Measurements from ENCODE around the gene APBA2. TPM values are rescaled to one million over a fixed set of nuclear protein-coding genes. Genes with fewer than 3 reads are reported as not detected.

APBA2 gene
- total RNA-seq, 2 experiments from 2014 or later = not detected

DNA sequence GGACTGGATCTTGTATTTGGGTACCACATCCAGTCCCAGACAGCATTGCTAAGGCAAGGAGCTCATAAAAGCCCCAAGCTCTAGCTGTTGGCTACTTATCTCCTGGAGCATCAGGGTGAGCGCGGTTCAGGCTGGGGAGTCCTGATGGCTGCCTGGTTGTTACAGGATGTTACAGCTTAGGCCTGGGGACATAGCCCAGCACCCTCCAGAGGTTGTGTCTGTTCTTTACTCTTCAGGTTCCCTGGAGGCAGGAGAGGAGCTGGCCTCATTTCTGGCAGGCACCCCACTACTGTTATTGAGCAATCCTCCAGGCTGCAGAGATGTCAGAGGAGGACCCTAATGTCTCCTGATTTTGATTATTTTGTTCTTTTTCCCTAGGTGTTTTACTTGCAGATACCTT is 26.6 kb downstream of the APBA2 start:
- no TSS peak for BruUV-seq (replicated peaks)
- H3K4me1 ChIP-seq (ENCODE audit: insufficient read depth, low read length, poor library complexity, severe bottlenecking) = no peaks in the 10 kb centered on the region
- ChIA-PET POLR2A (no interaction called here), CTCF (ENCODE audit: unreplicated experiment) (no interaction called here)
- intact Hi-C loops (cut with micrococcal nuclease; ENCODE audit: unreplicated experiment) = no loop called here
- TF ChIP-seq EZH2phosphoT487 (IDR thresholded peaks at IDR 0.05; ENCODE audit: borderline replicate concordance, low read depth, low read length) = no peak
- TF ChIP-seq, protein P1, sequence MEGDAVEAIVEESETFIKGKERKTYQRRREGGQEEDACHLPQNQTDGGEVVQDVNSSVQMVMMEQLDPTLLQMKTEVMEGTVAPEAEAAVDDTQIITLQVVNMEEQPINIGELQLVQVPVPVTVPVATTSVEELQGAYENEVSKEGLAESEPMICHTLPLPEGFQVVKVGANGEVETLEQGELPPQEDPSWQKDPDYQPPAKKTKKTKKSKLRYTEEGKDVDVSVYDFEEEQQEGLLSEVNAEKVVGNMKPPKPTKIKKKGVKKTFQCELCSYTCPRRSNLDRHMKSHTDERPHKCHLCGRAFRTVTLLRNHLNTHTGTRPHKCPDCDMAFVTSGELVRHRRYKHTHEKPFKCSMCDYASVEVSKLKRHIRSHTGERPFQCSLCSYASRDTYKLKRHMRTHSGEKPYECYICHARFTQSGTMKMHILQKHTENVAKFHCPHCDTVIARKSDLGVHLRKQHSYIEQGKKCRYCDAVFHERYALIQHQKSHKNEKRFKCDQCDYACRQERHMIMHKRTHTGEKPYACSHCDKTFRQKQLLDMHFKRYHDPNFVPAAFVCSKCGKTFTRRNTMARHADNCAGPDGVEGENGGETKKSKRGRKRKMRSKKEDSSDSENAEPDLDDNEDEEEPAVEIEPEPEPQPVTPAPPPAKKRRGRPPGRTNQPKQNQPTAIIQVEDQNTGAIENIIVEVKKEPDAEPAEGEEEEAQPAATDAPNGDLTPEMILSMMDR (conservative IDR thresholded peaks at IDR 0.05; ENCODE audit: low read length) = no peak
- H4K20me1 ChIP-seq (ENCODE audit: insufficient read depth, low read length) = no peaks in the 10 kb centered on the region
- no peak overlapping the region for H3K4me3 ChIP-seq (ENCODE audit: low read depth, low read length, poor library complexity, severe bottlenecking)
- H3K36me3 ChIP-seq (ENCODE audit: insufficient read depth, low read length) = no peaks in the 10 kb centered on the region
- no peaks in the 10 kb centered on the region for H3K9me3 ChIP-seq (ENCODE audit: low read length)
- no peak overlapping the region for H3K4me2 ChIP-seq (ENCODE audit: low read length)
- no peak overlapping the region for H2AFZ ChIP-seq (ENCODE audit: low read length)
- no peaks in the 10 kb centered on the region for H3K79me2 ChIP-seq (ENCODE audit: insufficient read depth, low read depth, low read length)
- H3K27ac ChIP-seq (ENCODE audit: low read depth, low read length, poor library complexity, severe bottlenecking) = no peak overlapping the region
- no peak for DNase-seq (ENCODE audit: low spot score)
- H3K9me2 ChIP-seq (ENCODE audit: insufficient read depth, low read length) = no peaks in the 10 kb centered on the region

DNA sequence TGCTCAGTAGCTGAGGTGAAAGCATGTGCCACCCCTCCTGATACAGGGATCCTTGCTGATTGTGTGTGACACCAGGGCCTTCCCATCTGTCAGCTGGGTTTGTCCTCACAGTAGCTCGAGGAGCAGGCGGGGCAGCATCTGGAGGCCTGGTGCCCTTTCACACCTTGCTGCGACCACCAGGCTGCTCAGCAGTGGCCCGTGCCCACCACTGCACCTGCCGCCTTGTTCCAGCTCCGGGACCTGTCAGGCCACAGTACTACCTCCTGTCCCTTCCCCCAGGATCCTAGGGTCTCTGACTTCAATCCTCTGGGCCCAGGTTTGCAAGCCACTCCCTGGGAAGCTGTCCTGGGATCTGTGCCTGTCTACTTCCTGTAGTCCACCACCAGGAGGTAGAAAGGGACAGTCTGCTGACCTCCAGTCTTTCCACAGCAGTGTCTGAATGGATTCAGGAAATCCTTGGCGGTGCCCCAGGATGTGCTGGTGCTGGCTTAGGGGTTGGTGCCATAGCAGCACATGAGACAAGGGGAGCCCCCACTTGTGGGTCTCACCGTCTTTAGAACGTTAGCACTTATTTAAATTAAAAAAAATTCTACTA is 27.5 kb downstream of the APBA2 start:
- Histone ChIP-seq H4K20me1 (ENCODE audit: insufficient read depth, low read length) (no peaks in the 10 kb centered on the region), H3K27ac (ENCODE audit: low read depth, low read length, poor library complexity, severe bottlenecking) (no peak overlapping the region), H3K4me3 (ENCODE audit: low read depth, low read length, poor library complexity, severe bottlenecking) (no peak overlapping the region), H2AFZ (ENCODE audit: low read length) (no peak overlapping the region), H3K9me3 (ENCODE audit: low read length) (no peaks in the 10 kb centered on the region), H3K4me1 (ENCODE audit: insufficient read depth, low read length, poor library complexity, severe bottlenecking) (no peaks in the 10 kb centered on the region), H3K79me2 (ENCODE audit: insufficient read depth, low read depth, low read length) (no peaks in the 10 kb centered on the region), H3K4me2 (ENCODE audit: low read length) (no peak overlapping the region), H3K36me3 (ENCODE audit: insufficient read depth, low read length) (no peaks in the 10 kb centered on the region), H3K9me2 (ENCODE audit: insufficient read depth, low read length) (no peaks in the 10 kb centered on the region)
- TF ChIP-seq, protein P1 (conservative IDR thresholded peaks at IDR 0.05; ENCODE audit: low read length) = no peak
- TF ChIP-seq EZH2phosphoT487 (IDR thresholded peaks at IDR 0.05; ENCODE audit: borderline replicate concordance, low read depth, low read length) = no peak
- ChIA-PET CTCF (ENCODE audit: unreplicated experiment) (no interaction called here), POLR2A (no interaction called here)
- no peak for DNase-seq (ENCODE audit: low spot score)
- intact Hi-C loops (cut with micrococcal nuclease; ENCODE audit: unreplicated experiment) = no loop called here
- no TSS peak for BruUV-seq (replicated peaks)

DNA sequence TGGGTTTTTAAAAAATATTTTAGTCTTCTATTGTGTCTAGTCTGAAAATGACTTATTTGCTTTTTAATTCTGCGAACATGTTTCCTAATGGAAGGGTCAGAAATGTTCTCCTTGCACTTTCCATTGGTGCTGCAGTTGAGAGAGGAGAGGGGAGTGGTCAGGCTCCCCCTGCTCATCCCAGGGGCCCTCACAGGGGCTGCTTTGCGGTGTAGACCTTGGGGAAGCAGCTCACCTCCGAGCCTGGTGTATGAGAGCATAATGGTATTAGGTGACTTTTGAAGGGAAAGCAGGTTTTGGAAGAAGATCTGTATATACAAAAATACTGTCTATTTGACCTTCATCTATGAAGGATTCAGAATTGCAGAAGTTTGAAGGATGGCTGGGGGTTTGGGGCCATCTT is 28.3 kb downstream of the APBA2 start:
- Histone ChIP-seq H3K79me2 (ENCODE audit: insufficient read depth, low read depth, low read length) (no peaks in the 10 kb centered on the region), H3K4me3 (ENCODE audit: low read depth, low read length, poor library complexity, severe bottlenecking) (no peak overlapping the region), H3K36me3 (ENCODE audit: insufficient read depth, low read length) (no peaks in the 10 kb centered on the region), H2AFZ (ENCODE audit: low read length) (no peak overlapping the region), H4K20me1 (ENCODE audit: insufficient read depth, low read length) (no peaks in the 10 kb centered on the region), H3K4me1 (ENCODE audit: insufficient read depth, low read length, poor library complexity, severe bottlenecking) (no peaks in the 10 kb centered on the region), H3K9me2 (ENCODE audit: insufficient read depth, low read length) (no peaks in the 10 kb centered on the region), H3K4me2 (ENCODE audit: low read length) (no peak overlapping the region), H3K27ac (ENCODE audit: low read depth, low read length, poor library complexity, severe bottlenecking) (no peak overlapping the region), H3K9me3 (ENCODE audit: low read length) (no peaks in the 10 kb centered on the region)
- POLR2A ChIA-PET = no interaction called here
- DNase-seq (ENCODE audit: low spot score) = no peak
- BruUV-seq (replicated peaks) = no TSS peak
- CTCF ChIA-PET (ENCODE audit: unreplicated experiment) = no interaction called here
- intact Hi-C loops (cut with micrococcal nuclease; ENCODE audit: unreplicated experiment) = no loop called here
- no peak for TF ChIP-seq EZH2phosphoT487 (IDR thresholded peaks at IDR 0.05; ENCODE audit: borderline replicate concordance, low read depth, low read length)
- TF ChIP-seq, protein P1 (conservative IDR thresholded peaks at IDR 0.05; ENCODE audit: low read length) = no peak

Data from OCI-LY7 (cell line).